HL-60 (cell line): ENCODE data around the gene CNIH3.

Source experiments
- DNase-seq, 2 experiments: peaks; one replicate each; pipeline ENCODE4 v3.0.0-alpha.2; 2010 to 2020; ENCODE audit warnings: low read depth in 1 of 2, low spot score in 1 of 2
- H3K27ac ChIP-seq: fragments of 250-450 bp; sonication (Bioruptor Pico); replicated peaks from 2 replicates; pipeline ENCODE4 v1.5.1; 2020; ENCODE audit warnings: mild to moderate bottlenecking, moderate library complexity
- H3K27me3 ChIP-seq: fragments of 250-450 bp; sonication (Bioruptor Pico); 2 replicates; pipeline ENCODE4 v1.5.1; 2021; ENCODE audit warnings: mild to moderate bottlenecking, moderate library complexity; ENCODE audit not compliant: insufficient read depth, poor library complexity, severe bottlenecking
- H3K4me3 ChIP-seq: replicated peaks from 2 replicates; pipeline ENCODE4 v1.5.1; 2011; ENCODE audit warnings: mild to moderate bottlenecking, control low read depth, low read length; ENCODE audit not compliant: insufficient read depth
- GABPA ChIP-seq: IDR thresholded peaks from 2 replicates; pipeline ENCODE4 v1.6.1; 2012; ENCODE audit warnings: low read depth
- POLR2AphosphoS5 ChIP-seq: IDR thresholded peaks from 2 replicates; pipeline ENCODE4 v1.6.1; 2012; ENCODE audit warnings: low read depth
- REST ChIP-seq: IDR thresholded peaks from 2 replicates; pipeline ENCODE4 v1.6.1; 2012; ENCODE audit warnings: low read depth; ENCODE audit not compliant: insufficient replicate concordance
- SPI1 ChIP-seq: IDR thresholded peaks from 2 replicates; pipeline ENCODE4 v1.6.1; 2012; ENCODE audit warnings: low read depth, mild to moderate bottlenecking, borderline replicate concordance
- TF ChIP-seq, protein P1 (sequence below): IDR thresholded peaks from one replicate; pipeline ENCODE4 v1.5.1; 2011; ENCODE audit warnings: low read length, control low read depth, inconsistent platforms; ENCODE audit not compliant: insufficient read depth

Gene CNIH3

DNA sequence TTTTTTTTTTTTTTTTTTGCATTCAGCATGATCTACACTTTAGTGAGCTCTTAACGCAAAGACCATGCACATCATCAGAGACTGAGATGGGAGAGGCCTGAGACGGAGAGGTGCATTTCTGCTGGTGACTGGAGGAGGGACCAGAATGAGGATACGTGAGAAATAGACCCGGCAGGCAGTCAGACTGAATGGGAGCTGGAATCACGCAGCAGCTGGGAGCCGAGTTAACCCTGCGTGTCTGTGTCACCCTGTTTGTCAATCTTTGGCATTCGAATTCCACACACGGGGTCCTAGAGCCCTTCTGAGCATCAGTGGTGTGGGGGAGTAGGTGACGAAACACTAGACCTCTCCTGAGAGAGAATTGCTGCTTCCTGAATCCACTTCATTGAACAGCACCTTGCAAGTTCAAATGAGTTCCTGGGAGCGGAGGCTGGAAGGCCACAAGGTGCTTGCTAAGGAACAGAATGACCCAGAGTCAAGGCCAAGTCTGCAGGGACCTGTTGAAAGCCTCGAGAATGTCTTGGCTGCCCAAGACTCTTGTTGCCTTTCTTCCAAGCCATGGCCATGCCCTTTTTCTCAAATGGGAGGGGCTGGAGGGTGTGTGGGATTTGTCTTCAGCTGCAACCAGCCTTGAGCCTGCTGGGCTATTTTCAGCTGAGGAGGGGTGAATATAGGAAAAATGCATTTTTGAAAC is 123.3 kb downstream of the CNIH3 start:
- H3K27ac ChIP-seq = no peak overlapping the region
- H3K4me3 ChIP-seq = no peak overlapping the region
- TF ChIP-seq POLR2AphosphoS5 = no peak
- TF ChIP-seq GABPA = no peak
- TF ChIP-seq REST = no peak
- TF ChIP-seq, protein P1, sequence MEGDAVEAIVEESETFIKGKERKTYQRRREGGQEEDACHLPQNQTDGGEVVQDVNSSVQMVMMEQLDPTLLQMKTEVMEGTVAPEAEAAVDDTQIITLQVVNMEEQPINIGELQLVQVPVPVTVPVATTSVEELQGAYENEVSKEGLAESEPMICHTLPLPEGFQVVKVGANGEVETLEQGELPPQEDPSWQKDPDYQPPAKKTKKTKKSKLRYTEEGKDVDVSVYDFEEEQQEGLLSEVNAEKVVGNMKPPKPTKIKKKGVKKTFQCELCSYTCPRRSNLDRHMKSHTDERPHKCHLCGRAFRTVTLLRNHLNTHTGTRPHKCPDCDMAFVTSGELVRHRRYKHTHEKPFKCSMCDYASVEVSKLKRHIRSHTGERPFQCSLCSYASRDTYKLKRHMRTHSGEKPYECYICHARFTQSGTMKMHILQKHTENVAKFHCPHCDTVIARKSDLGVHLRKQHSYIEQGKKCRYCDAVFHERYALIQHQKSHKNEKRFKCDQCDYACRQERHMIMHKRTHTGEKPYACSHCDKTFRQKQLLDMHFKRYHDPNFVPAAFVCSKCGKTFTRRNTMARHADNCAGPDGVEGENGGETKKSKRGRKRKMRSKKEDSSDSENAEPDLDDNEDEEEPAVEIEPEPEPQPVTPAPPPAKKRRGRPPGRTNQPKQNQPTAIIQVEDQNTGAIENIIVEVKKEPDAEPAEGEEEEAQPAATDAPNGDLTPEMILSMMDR = no peak
- TF ChIP-seq SPI1 = no peak
- H3K27me3 ChIP-seq = no peaks in the 10 kb centered on the region
- no peak for DNase-seq

DNA sequence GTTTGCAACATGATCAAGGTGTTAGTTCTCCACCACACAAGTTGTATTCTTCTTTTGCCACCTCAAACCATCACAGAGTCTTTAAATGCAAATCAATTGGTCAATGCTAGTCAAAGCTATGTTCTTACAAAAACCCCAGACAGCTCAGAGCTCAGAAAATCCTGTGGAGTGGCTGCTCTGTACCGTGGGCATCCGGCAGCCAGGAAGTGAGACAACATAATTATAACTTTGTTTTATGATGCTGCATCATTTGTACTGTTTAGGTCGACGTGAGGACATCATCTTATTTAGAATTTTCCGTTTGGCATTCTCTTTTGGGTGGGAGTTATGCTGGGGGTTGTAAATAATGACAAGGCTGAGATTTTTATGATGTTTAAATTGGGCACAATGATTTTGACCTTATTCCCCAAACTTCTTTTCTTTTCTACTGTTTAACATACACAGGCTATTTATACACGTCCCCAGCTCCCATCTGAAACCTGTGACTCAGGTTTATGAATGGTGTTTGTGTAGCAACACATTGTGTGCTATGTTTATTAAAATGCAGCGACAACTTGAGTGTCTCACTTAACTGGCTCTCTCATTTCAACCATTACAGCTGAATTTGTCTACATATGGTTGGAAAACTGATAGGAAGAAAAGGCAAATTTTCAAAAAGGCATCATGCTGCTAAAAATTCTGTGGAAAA is 124.0 kb downstream of the CNIH3 start:
- no peak overlapping the region for H3K27ac ChIP-seq
- no peak for DNase-seq
- H3K27me3 ChIP-seq = no peaks in the 10 kb centered on the region
- H3K4me3 ChIP-seq = no peak overlapping the region
- TF ChIP-seq SPI1 (no peak), REST (no peak)
- TF ChIP-seq, protein P1 = no peak

DNA sequence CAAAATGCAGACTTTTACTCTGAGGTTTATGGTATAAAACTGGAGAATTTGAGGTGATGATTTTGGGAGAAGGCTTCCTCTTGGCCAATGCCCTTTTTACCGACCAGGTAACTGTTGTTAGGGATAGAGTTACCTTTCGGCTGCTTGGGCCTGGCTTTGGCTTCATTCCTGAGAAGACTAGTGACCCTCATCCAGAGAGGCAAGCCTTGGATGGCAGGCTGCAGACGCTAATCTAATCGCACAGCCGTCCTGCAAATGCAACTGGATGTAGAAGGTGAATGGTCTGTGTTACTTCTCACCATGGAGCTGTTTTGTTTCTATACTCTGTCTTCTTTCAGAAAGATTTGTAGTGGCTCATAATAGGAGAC is 124.6 kb downstream of the CNIH3 start:
- Histone ChIP-seq H3K27ac (no peak overlapping the region), H3K4me3 (no peak overlapping the region), H3K27me3 (no peaks in the 10 kb centered on the region)
- no peak for TF ChIP-seq SPI1
- TF ChIP-seq REST = no peak
- no peak for TF ChIP-seq POLR2AphosphoS5
- TF ChIP-seq, protein P1 = no peak
- TF ChIP-seq GABPA = no peak
- no peak for DNase-seq
